Activated CD4-positive, alpha-beta T cell treated with anti-CD3 and anti-CD28 coated beads, Interleukin-2, amount 10 ng/mL, durations not matched to agents 24 days and 14 days (primary cell): ENCODE results near the gene NRP1. TPM values are rescaled to one million over a fixed set of nuclear protein-coding genes. Genes with fewer than 3 reads are reported as not detected.

Experiments used
- DNase-seq: peaks from one replicate; pipeline ENCODE4 v3.0.0; 2022
- H3K27ac Mint-ChIP-seq: one replicate; pipeline ENCODE4 v1.8.0; 2022; ENCODE audit warnings: mild to moderate bottlenecking, mixed read lengths
- H3K27me3 Mint-ChIP-seq: one replicate; pipeline ENCODE4 v1.8.0; 2022; ENCODE audit warnings: mixed read lengths
- H3K36me3 Mint-ChIP-seq: one replicate; pipeline ENCODE4 v1.8.0; 2022; ENCODE audit warnings: low read depth, mild to moderate bottlenecking, mixed read lengths
- H3K4me1 Mint-ChIP-seq: one replicate; pipeline ENCODE4 v1.8.0; 2021; ENCODE audit warnings: mixed read lengths
- H3K4me3 Mint-ChIP-seq: one replicate; pipeline ENCODE4 v1.8.0; 2022; ENCODE audit warnings: mild to moderate bottlenecking, moderate library complexity, mixed read lengths
- H3K9me3 Mint-ChIP-seq: one replicate; pipeline ENCODE4 v1.8.0; 2021; ENCODE audit warnings: mixed read lengths
- intact Hi-C: fragments of 100-400 bp; cut with micrococcal nuclease; formaldehyde crosslinking; loops from one replicate; pipeline ENCODE4 v1.15.1; 2023
- total RNA-seq: library from RNA; stranded (reverse); gene quantifications from 2 replicates; pipeline ENCODE4 v1.2.3, GENCODE V29; 2022

Gene NRP1
- total RNA-seq, 1 donor from 2014 or later: 5.0 TPM

DNA sequence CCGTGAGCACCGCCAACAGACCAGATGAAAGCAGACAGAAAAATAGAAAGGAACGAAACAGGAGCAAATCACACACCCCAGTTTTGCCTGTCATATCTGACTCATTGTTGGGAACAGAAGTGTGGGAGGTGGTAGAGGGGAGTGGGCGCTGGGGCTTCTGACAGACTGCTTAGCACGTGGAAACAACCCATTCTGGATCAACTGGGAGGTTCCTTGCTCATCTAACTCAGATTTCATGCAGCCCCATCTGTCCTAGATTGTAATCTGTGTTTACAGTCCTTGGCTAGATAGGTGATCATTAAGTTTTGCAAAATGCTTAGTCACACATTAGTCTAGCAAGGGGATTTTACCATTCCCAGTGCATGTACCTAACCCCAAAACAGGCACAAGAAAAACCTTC is 154.1 kb downstream of the NRP1 start:
- no peak for DNase-seq

DNA sequence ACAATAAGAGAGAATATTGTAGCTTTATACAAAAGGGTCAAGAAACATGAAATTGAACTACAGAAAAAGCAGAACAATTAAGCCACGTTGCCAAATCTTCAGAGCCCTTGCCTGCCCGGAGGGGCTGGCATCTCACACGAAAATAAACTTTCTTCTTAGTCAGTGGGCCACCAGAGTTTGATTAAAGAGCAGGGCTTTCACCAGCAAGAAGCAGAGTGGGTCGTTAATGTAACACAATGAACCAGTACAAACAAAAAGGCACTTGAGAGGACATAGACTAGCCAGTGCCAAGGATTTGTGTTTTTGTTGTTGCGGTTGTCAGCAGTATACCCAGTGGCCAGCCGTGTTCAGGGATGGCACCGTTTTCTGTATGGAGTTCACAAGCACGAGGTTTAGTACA is 155.4 kb downstream of the NRP1 start:
- H3K4me3 Mint-ChIP-seq: no peak overlapping the region
- H3K27ac Mint-ChIP-seq: no peak overlapping the region
- no peaks in the 10 kb centered on the region for H3K9me3 Mint-ChIP-seq
- peaks cover 21% of the 10 kb centered on the region for H3K27me3 Mint-ChIP-seq
- H3K4me1 Mint-ChIP-seq: peaks cover 8% of the 10 kb centered on the region
- H3K36me3 Mint-ChIP-seq: no peaks in the 10 kb centered on the region
- intact Hi-C loops: no loop called here
- no peak for DNase-seq

More for the DNA sequence above, 154.1 kb downstream of the NRP1 start:
- no peak overlapping the region for H3K27ac Mint-ChIP-seq
- intact Hi-C loops: loop anchor here (1.0 kb wide), 1 partner anchor 37 kb away; no protein-coding TSS in a partner anchor
- no peaks in the 10 kb centered on the region for H3K36me3 Mint-ChIP-seq
- H3K4me3 Mint-ChIP-seq: no peak overlapping the region
- H3K9me3 Mint-ChIP-seq: no peaks in the 10 kb centered on the region
- H3K27me3 Mint-ChIP-seq: peaks cover 16% of the 10 kb centered on the region
- H3K4me1 Mint-ChIP-seq: peaks cover 8% of the 10 kb centered on the region

DNA sequence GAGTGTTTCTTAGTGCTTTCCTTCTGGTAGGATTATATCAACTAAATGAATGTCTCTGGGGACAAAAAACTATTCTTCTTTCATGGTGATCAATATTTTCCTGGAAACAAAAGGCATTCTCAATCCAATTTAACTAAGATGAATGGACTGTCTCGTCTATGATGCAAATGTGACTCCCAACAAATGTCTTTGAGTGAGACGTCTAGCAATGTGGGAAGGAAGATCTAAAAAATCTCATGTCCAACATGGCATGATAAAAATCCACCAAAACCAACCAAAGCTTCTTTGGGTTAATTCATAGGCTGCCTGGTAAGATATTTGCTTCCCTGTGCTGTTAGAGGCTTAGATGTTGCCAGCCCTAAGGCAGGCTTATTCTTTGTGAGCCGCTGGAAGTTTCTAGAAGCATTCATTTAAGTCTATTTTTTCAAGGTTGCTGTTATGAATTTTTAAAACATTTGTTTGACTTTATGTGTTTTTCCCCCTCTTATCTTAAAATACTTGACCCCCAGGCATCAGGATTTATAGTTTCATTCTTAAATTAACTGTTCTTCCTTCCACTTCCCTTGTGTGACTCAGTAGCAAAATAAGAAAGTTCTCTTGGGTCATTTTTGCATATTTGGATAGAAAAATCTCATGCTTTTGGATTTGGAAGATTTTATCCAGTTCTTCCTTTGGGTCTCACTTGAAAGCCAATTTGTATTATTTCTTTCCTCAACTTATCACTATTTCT is 156.3 kb downstream of the NRP1 start:
- no peak overlapping the region for H3K27ac Mint-ChIP-seq
- intact Hi-C loops: no loop called here
- H3K36me3 Mint-ChIP-seq: no peaks in the 10 kb centered on the region
- peaks cover 23% of the 10 kb centered on the region for H3K27me3 Mint-ChIP-seq
- no peaks in the 10 kb centered on the region for H3K9me3 Mint-ChIP-seq
- peaks cover 8% of the 10 kb centered on the region for H3K4me1 Mint-ChIP-seq
- H3K4me3 Mint-ChIP-seq: no peak overlapping the region
- DNase-seq: no peak

DNA sequence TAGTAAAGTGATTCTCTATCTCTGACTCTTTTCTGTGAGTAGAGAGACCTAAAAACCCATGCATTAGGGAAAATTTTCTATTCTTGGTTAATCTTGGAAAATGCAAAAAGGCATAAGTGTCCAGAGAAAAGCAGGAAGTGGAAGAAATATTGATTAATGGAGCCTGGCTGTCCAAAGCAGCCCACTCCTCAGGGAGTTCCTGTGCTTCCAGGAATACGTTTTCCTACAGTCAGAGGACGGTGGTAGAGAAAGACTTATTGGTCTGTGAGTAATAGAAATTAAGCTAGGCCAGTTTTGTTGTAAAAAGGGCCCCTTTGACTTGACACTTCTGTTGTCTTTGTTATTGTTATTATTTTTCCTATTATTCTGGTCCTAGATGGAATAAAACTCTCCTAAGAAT is 157.8 kb downstream of the NRP1 start:
- Mint-ChIP-seq H3K4me3 (no peak overlapping the region), H3K27ac (no peak overlapping the region), H3K36me3 (no peaks in the 10 kb centered on the region), H3K9me3 (no peaks in the 10 kb centered on the region), H3K27me3 (peaks cover 23% of the 10 kb centered on the region), H3K4me1 (peaks cover 8% of the 10 kb centered on the region)
- DNase-seq: no peak
- intact Hi-C loops: no loop called here

DNA sequence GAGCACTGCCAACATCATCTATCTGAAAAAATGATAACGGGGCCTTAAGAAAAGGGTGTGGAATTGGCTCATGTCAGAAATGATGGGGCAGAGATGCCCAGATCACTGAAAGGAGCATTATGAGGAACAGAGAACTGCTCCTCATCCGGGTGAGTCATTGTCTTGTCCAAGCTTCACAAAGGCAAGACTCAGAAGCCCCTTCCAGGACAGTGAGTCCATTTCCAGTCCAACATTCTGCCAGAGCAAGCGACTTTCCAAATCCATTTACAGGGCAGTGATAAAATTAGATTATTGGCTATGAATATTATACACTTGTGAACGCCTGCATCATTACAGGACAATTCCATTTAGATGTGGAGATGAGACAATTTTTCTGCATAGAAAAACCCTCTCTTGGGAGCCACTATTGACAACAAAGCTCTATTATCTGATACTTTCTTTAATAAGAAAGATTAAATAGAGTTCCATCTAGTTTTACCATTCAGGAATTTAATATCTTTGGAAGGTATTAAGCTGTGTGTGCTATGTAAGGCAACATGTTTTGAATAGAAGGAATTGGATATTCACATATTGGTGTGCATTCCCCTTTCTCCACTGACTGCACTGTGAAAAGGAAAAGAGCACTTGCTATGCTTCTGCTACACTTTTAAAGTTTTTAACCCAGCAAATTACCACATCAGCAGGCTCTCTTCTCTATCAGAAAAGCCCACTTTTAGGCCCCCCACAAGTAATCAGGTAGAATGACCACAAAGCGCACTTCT is 159.6 kb downstream of the NRP1 start:
- H3K36me3 Mint-ChIP-seq: no peaks in the 10 kb centered on the region
- no peaks in the 10 kb centered on the region for H3K9me3 Mint-ChIP-seq
- H3K4me1 Mint-ChIP-seq: peaks cover under 1% of the 10 kb centered on the region
- no peak overlapping the region for H3K4me3 Mint-ChIP-seq
- intact Hi-C loops: no loop called here
- DNase-seq: no peak
- H3K27ac Mint-ChIP-seq: no peak overlapping the region
- H3K27me3 Mint-ChIP-seq: peaks cover 28% of the 10 kb centered on the region

DNA sequence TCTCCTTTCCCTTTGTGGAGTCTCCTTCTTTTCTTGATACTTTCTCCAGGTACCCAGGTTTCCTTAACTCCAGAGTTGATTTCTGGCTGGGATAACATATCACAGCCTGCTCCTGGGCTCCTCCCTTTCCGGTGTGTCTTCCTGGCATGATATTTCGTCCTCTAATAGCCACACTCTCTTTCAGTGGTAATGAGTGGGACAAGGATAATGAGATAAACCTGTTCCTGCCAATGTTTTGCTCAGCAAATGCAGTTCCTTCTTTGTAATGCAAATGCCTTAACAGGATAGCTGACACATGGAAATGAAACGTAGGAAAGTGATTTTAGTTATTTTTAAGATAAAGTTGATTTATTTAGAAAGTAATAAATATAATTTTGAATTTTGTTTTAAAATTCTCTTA is 168.6 kb downstream of the NRP1 start:
- Mint-ChIP-seq H3K4me3 (no peak overlapping the region), H3K9me3 (no peaks in the 10 kb centered on the region), H3K4me1 (peaks cover 1% of the 10 kb centered on the region), H3K27ac (no peak overlapping the region), H3K36me3 (no peaks in the 10 kb centered on the region), H3K27me3 (peaks cover 14% of the 10 kb centered on the region)
- DNase-seq: no peak
- intact Hi-C loops: no loop called here

DNA sequence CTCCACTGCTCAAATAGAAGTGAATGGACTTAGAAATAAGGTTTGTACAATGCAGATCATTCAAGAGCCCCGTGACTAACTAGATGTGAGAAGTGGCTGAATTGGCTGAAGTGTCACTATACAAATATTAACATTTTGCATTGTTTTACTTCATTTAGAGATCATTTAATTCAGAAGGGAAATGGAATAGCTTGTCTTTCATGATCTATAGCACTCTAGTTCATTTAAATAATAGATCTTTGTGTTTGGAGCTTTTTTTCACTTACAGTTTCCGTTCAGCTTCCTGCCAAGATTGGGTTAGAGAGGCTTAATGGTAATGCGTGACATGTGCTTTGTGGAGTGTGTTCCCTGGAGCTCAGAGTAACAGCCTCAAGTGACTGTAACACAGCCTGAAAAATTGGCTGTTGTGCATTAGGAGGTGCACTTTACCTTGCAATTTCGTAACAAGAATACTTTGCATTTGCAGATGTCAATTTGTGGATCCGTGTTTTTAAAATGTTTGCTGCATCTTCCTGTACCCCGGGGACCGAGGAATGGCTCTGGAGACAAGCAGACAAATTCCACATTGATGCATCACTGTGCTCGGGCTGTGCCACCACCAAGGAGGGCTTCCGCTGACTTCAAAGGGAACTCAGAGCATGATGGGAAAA is 170.3 kb downstream of the NRP1 start:
- DNase-seq: no peak
- Mint-ChIP-seq H3K36me3 (no peaks in the 10 kb centered on the region), H3K9me3 (no peaks in the 10 kb centered on the region), H3K27ac (no peak overlapping the region), H3K4me1 (peaks cover 1% of the 10 kb centered on the region), H3K4me3 (no peak overlapping the region), H3K27me3 (peaks cover 9% of the 10 kb centered on the region)
- intact Hi-C loops: no loop called here

DNA sequence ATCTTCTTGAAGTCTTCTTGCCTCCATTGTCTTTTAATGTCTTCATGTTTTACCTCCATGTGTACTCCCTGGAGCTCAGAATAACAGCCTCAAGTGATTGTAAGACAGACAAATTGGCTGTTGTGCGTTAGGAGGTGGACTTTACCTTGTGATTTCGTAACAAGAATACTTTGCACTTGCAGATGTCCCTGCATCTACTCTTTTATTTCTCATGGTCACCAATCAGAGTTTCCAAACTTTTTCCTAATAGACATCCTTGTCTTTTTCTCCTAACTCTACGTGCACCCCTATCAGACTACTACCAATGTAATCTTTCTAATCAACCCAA is 172.3 kb downstream of the NRP1 start:
- Mint-ChIP-seq H3K4me3 (no peak overlapping the region), H3K36me3 (no peaks in the 10 kb centered on the region), H3K27ac (no peak overlapping the region), H3K4me1 (peaks cover 1% of the 10 kb centered on the region), H3K9me3 (no peaks in the 10 kb centered on the region), H3K27me3 (peaks cover 4% of the 10 kb centered on the region)
- no peak for DNase-seq
- intact Hi-C loops: no loop called here

DNA sequence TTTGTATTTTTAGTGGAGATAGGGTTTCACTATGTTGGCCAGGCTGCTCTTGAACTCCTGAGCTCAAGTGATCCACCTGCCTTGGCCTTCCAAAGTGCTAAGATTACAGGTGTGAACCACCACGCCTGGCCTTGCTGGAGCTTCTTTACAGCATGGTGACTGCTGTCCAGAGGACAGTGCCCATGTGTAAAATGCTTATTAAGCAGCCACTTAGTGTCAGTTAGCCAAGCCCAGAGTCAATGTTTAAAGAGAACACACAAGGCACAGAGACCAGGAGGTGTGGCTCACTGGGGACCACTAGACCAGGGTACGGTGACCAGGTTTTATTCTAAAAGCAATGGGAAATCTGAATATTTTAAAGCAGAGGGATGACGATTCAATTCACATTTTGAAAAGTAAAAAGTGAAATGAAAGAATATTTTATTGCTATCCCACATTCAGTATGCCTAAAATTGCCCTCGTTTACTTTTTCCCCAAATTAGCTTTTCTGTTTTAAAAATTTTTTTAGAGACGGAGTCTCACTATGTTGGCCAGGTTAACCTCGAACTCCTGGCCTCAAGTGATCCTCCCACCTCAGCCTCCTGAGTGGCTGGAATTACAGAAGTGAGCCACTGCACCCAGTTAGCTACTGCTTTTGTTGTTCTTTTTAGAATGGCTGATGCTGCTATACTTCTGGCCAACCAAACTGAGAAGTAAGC is 172.8 kb downstream of the NRP1 start:
- Mint-ChIP-seq H3K4me1 (peaks cover 1% of the 10 kb centered on the region), H3K27me3 (peaks cover 4% of the 10 kb centered on the region), H3K36me3 (no peaks in the 10 kb centered on the region), H3K4me3 (no peak overlapping the region), H3K9me3 (no peaks in the 10 kb centered on the region), H3K27ac (no peak overlapping the region)
- intact Hi-C loops: no loop called here
- DNase-seq: no peak

DNA sequence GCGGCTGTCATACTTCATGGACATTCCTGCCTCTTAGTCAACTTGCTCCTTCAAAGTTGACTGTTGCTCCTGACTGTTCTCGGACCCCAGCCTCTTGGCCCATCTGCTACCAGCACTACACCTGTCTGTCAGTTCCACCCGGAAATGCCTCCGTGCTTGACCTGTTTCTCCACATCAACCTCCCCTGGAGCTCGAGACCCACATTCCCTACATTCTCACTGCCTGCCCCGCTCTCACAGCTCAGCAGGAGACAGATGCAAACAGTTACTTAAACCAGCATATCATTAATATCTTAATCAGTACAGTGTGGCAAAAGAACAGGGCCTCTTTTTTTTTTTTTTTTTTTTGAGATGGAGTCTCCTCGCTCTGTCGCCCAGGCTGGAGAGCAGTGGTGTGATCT is 174.3 kb downstream of the NRP1 start:
- no peaks in the 10 kb centered on the region for H3K36me3 Mint-ChIP-seq
- H3K4me3 Mint-ChIP-seq: no peak overlapping the region
- H3K9me3 Mint-ChIP-seq: no peaks in the 10 kb centered on the region
- peaks cover 5% of the 10 kb centered on the region for H3K4me1 Mint-ChIP-seq
- intact Hi-C loops: no loop called here
- no peak for DNase-seq
- no peak overlapping the region for H3K27ac Mint-ChIP-seq
- no peaks in the 10 kb centered on the region for H3K27me3 Mint-ChIP-seq

DNA sequence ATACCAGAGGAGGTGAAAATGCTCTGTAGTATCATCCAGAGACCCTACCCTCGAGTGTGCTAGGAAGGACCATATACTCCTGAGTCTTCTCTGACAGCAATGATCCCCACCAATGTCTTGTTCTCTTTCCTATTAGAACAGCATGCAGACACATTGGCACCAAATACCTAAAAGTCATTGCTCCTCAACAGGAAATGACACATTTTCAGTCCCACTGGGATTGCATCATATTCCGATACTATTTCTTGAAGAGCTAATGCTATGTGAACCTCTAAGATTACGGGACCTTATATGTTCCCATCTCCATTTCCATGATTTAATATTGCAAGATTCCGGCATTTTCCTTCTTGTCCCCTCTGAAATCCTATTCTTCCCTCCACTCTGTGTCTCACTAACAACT is 177.4 kb downstream of the NRP1 start:
- Mint-ChIP-seq H3K4me3 (no peak overlapping the region), H3K4me1 (peaks cover 21% of the 10 kb centered on the region), H3K27me3 (no peaks in the 10 kb centered on the region), H3K9me3 (no peaks in the 10 kb centered on the region), H3K36me3 (no peaks in the 10 kb centered on the region), H3K27ac (no peak overlapping the region)
- DNase-seq: no peak
- intact Hi-C loops: loop anchor here (5.0 kb wide), 2 partner anchors 85 to 130 kb away; no protein-coding TSS in a partner anchor

DNA sequence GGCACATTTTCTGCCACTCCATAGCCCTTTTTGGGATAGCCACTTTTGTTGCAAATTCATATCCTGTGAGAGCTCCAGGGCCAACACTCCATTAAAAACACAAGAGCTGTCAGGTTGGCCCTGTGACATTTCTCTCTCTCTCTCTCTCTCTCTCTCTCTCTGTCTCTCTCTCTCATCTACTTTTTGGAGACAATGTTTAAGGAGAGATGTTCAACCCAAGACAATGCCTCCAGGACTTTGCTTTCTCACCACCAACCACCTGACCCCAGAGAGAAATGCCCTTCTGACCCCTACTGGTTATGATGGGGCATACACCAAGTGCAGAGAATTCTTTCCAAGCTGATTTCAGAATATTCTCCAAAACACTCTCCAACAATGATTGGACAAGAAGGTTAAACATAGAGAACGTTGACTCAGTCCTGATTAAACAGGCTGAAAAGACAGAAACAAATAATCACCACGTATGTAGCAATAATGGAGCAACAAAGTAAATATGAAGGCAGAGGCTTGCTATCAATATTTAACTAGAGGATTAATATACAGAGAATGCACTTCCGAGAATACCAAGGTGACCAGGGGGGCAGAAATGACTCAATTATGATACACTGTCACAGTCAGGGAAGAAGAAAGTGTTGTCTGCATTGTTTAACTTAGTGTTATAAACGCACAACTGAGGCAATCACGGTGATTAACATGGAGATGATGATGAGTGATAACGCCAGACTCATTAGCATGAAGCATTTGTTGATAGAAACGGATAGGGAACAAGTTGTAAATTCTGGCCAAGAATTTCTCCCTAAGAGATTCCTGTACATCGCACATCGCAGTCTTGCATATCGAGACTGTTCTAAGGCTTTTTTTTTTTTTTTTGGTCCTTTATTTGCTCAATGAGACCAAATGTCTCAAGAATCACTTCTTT is 178.5 kb downstream of the NRP1 start:
- Mint-ChIP-seq H3K4me3 (no peak overlapping the region), H3K27me3 (no peaks in the 10 kb centered on the region), H3K9me3 (no peaks in the 10 kb centered on the region), H3K27ac (no peak overlapping the region), H3K36me3 (no peaks in the 10 kb centered on the region), H3K4me1 (peaks cover 25% of the 10 kb centered on the region)
- peak; percentile 81 for DNase-seq
- intact Hi-C loops: loop anchor here (1.0 to 5.0 kb wide), 5 partner anchors 35 to 361 kb away; no protein-coding TSS in a partner anchor

DNA sequence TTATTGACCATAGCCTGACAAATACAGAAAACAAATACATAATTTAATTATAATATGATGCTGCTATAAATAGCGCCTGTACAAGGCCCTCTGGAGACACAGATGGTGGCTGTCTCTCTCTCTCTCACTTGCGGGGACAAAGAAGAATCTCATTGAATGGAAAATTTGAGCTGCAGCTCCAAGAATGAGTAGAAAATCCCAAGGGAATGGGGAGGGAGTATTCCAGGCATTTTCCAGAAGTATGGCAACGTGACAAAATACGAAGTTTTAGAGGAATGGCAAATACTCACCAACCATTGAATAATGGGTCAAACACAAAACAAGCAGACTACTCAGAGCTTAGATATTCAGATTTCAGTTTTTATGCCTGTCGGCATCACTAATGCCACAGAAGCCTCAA is 179.9 kb downstream of the NRP1 start:
- no peak for DNase-seq
- Mint-ChIP-seq H3K4me1 (peaks cover 29% of the 10 kb centered on the region), H3K4me3 (no peak overlapping the region), H3K27me3 (no peaks in the 10 kb centered on the region), H3K36me3 (no peaks in the 10 kb centered on the region), H3K27ac (no peak overlapping the region), H3K9me3 (no peaks in the 10 kb centered on the region)
- intact Hi-C loops: loop anchor here (2.0 kb wide), 1 partner anchor 34 kb away; no protein-coding TSS in a partner anchor
